Peyer's patch (tissue), 4 donors: ENCODE data around the gene BPIFA3.

Experiments used
- POLR2A ChIP-seq, 2 donors: fragments of 450-650 bp; IDR thresholded peaks; one replicate each; pipeline ENCODE4 v1.5.1; 2017; ENCODE audit warnings: antibody characterized with exemption in 2 of 2, mild to moderate bottlenecking in 2 of 2, moderate library complexity in 2 of 2
- TF ChIP-seq, protein P1 (sequence below), 6 experiments: fragments of 450-650 bp in 4 of 6; fragments of 200-600 bp in 2 of 6; sonication (generic) in 1 of 6; IDR thresholded peaks; one replicate each; pipeline ENCODE4 v1.5.1; 2017 to 2019; ENCODE audit warnings: antibody characterized with exemption in 6 of 6, mild to moderate bottlenecking in 3 of 6, moderate library complexity in 1 of 6

DNA sequence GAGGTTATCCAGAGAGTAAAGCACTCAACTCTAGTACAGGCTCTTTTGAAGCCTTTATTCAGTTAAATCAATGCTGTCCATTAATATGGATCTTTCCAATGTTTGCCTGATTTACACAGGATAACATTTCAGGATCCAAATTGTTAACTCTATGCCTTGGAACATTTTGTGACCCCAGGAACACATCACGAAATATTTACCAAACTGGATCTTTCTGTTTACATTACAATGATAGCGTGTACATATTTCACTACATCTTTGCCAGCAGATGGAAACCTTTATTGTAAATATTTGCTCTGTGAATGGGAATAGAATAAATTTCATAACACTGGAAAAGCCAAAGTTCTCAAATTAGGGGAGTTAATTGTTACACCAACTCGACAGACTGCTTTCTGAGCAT is 25.7 kb upstream of the BPIFA3 start:
- TF ChIP-seq, protein P1, sequence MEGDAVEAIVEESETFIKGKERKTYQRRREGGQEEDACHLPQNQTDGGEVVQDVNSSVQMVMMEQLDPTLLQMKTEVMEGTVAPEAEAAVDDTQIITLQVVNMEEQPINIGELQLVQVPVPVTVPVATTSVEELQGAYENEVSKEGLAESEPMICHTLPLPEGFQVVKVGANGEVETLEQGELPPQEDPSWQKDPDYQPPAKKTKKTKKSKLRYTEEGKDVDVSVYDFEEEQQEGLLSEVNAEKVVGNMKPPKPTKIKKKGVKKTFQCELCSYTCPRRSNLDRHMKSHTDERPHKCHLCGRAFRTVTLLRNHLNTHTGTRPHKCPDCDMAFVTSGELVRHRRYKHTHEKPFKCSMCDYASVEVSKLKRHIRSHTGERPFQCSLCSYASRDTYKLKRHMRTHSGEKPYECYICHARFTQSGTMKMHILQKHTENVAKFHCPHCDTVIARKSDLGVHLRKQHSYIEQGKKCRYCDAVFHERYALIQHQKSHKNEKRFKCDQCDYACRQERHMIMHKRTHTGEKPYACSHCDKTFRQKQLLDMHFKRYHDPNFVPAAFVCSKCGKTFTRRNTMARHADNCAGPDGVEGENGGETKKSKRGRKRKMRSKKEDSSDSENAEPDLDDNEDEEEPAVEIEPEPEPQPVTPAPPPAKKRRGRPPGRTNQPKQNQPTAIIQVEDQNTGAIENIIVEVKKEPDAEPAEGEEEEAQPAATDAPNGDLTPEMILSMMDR (IDR thresholded peaks at IDR 0.05) = no peak
- no peak for TF ChIP-seq POLR2A (IDR thresholded peaks at IDR 0.05)
